SK-N-MC (cell line): Measurements from ENCODE around the gene NCK2.

Source experiments
- DNase-seq: peaks from one replicate; pipeline ENCODE4 v3.0.0-alpha.2; 2011; ENCODE audit warnings: low read depth, low spot score
- H3K27ac ChIP-seq: fragments of 200-600 bp; sonication (generic); 2 replicates; pipeline ENCODE4 v1.5.1; 2016; ENCODE audit warnings: mixed run types
- H3K36me3 ChIP-seq: fragments of 200-600 bp; sonication (generic); 2 replicates; pipeline ENCODE4 v1.6.1; 2017; ENCODE audit warnings: antibody characterized with exemption, low read length, mixed read lengths; ENCODE audit not compliant: insufficient read depth
- H3K4me3 ChIP-seq: fragments of 200-600 bp; sonication (generic); 2 replicates; pipeline ENCODE4 v1.5.1; 2016
- H3K9ac ChIP-seq: fragments of 200-600 bp; sonication (generic); 2 replicates; pipeline ENCODE4 v1.8.0; 2017; ENCODE audit warnings: mixed run types, mixed read lengths; ENCODE audit not compliant: insufficient read length
- H3K9me3 ChIP-seq: fragments of 200-600 bp; sonication (generic); 2 replicates; pipeline ENCODE4 v1.6.1; 2017; ENCODE audit warnings: low read depth, mild to moderate bottlenecking, antibody characterized with exemption, low read length, moderate library complexity, mixed read lengths
- EZH2 ChIP-seq: fragments of 200-600 bp; sonication (generic); IDR thresholded peaks from one replicate; pipeline ENCODE4 v1.6.1; 2017; ENCODE audit warnings: antibody characterized with exemption
- FOXP2 ChIP-seq: optimal IDR thresholded peaks from 2 replicates; pipeline ENCODE3; 2011; ENCODE audit warnings: mild to moderate bottlenecking, moderate library complexity; ENCODE audit not compliant: insufficient read depth; ENCODE audit errors: extremely low read length, control extremely low read depth
- POLR2AphosphoS5 ChIP-seq: IDR thresholded peaks from 2 replicates; pipeline ENCODE4 v1.6.1; 2012; ENCODE audit warnings: mild to moderate bottlenecking, low read depth, low read length, borderline replicate concordance

NCK2 gene

GRCh38 chr2:105852066-105852465, 107.4 kb downstream of the NCK2 start:
- Histone ChIP-seq H3K9ac (no peak overlapping the region), H3K9me3 (no peaks in the 10 kb centered on the region), H3K36me3 (no peaks in the 10 kb centered on the region), H3K27ac (no peak overlapping the region), H3K4me3 (no peak overlapping the region)
- no peak for TF ChIP-seq EZH2
- no peak for TF ChIP-seq POLR2AphosphoS5
- no peak for TF ChIP-seq FOXP2
- DNase-seq: no peak

GRCh38 chr2:105853354-105854088, 108.8 kb downstream of the NCK2 start:
- Histone ChIP-seq H3K27ac (no peak overlapping the region), H3K36me3 (no peaks in the 10 kb centered on the region), H3K9me3 (no peaks in the 10 kb centered on the region), H3K4me3 (no peak overlapping the region), H3K9ac (no peak overlapping the region)
- DNase-seq: no peak
- TF ChIP-seq FOXP2: no peak
- TF ChIP-seq EZH2: no peak
- TF ChIP-seq POLR2AphosphoS5: no peak

- DNase-seq: no peak
- H3K36me3 ChIP-seq: no peaks in the 10 kb centered on the region
- no peak overlapping the region for H3K27ac ChIP-seq
- no peaks in the 10 kb centered on the region for H3K9me3 ChIP-seq
- H3K9ac ChIP-seq: no peak overlapping the region
- H3K4me3 ChIP-seq: no peak overlapping the region
- TF ChIP-seq FOXP2: no peak
- TF ChIP-seq EZH2: no peak
- TF ChIP-seq POLR2AphosphoS5: no peak
These were observed 110.3 kb downstream of the NCK2 start for GRCh38 chr2:105854972-105855371.

- TF ChIP-seq POLR2AphosphoS5 (no peak), EZH2 (no peak), FOXP2 (no peak)
- Histone ChIP-seq H3K4me3 (no peak overlapping the region), H3K9me3 (no peaks in the 10 kb centered on the region), H3K27ac (no peak overlapping the region), H3K9ac (no peak overlapping the region), H3K36me3 (no peaks in the 10 kb centered on the region)
- DNase-seq: no peak
These were observed 111.9 kb downstream of the NCK2 start for GRCh38 chr2:105856581-105856980.

GRCh38 chr2:105857076-105857740, 112.5 kb downstream of the NCK2 start:
- no peak for TF ChIP-seq EZH2
- no peak for TF ChIP-seq FOXP2
- no peak for TF ChIP-seq POLR2AphosphoS5
- Histone ChIP-seq H3K4me3 (no peak overlapping the region), H3K36me3 (no peaks in the 10 kb centered on the region), H3K27ac (no peak overlapping the region), H3K9ac (no peak overlapping the region), H3K9me3 (no peaks in the 10 kb centered on the region)
- DNase-seq: no peak

- H3K9me3 ChIP-seq: no peaks in the 10 kb centered on the region
- DNase-seq: no peak
- no peak overlapping the region for H3K9ac ChIP-seq
- no peak for TF ChIP-seq FOXP2
- no peak for TF ChIP-seq EZH2
- no peak for TF ChIP-seq POLR2AphosphoS5
- no peak overlapping the region for H3K4me3 ChIP-seq
- no peak overlapping the region for H3K27ac ChIP-seq
- H3K36me3 ChIP-seq: no peaks in the 10 kb centered on the region
These were observed 114.4 kb downstream of the NCK2 start for GRCh38 chr2:105858868-105859693.

- H3K9me3 ChIP-seq: no peaks in the 10 kb centered on the region
- H3K27ac ChIP-seq: no peak overlapping the region
- no peak for DNase-seq
- H3K36me3 ChIP-seq: no peaks in the 10 kb centered on the region
- no peak overlapping the region for H3K4me3 ChIP-seq
- no peak overlapping the region for H3K9ac ChIP-seq
- no peak for TF ChIP-seq POLR2AphosphoS5
- TF ChIP-seq FOXP2: no peak
- no peak for TF ChIP-seq EZH2
These were observed 114.9 kb downstream of the NCK2 start for GRCh38 chr2:105859694-105859951.

- no peak overlapping the region for H3K9ac ChIP-seq
- H3K9me3 ChIP-seq: no peaks in the 10 kb centered on the region
- TF ChIP-seq POLR2AphosphoS5 (no peak), EZH2 (no peak), FOXP2 (no peak)
- H3K4me3 ChIP-seq: no peak overlapping the region
- DNase-seq: no peak
- H3K36me3 ChIP-seq: no peaks in the 10 kb centered on the region
- H3K27ac ChIP-seq: no peak overlapping the region
These were observed 115.9 kb downstream of the NCK2 start for GRCh38 chr2:105860567-105860966.
